ENCODE data around the gene AGAP2. TPM values are rescaled to one million over a fixed set of nuclear protein-coding genes. Genes with fewer than 3 reads are reported as not detected.

Gene AGAP2
- total RNA-seq, 1 donor, result 0.72 TPM

DNA sequence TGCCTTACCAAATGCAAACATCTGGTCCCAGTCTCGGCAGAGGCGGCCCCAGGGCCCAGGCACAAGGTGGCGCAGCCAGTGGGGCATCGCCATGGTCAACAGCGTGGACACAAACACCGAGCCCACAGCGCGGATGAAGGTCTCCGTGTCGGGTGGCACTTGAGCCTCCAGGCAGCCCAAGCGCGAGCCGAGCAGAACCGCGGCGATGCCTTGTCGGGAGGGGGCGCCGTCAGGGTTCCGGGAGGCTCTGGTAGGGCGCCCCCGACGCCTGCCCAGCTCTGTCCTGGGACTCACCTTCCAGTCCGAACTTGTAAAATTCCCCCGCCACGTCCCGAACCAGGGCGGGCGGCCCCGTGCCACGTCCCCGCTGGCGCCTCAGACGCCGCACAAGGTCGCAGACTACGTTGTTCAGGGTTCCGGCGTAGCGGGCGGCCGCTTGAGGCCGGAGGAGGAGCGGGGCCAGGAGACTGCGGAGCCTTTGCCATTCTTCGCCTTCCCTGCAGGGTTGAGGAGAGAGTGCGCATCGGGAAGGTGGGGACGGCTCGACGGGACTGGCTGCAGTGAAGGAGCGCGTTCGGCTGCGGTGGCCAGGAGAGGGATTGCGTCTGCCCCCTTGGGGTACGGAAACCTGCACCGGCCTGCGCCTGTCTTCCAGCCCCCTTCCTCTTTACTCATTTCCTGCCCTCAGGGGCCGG, 26.6 kb upstream of the AGAP2 start:
- H3K27me3 ChIP-seq (ENCODE audit: insufficient read depth, low read length), result peaks cover 46% of the 10 kb centered on the region
- peaks cover 22% of the 10 kb centered on the region for H3K4me1 ChIP-seq (ENCODE audit: insufficient read depth, low read length)
- DNase-seq (ENCODE audit: insufficient read length, low spot score, missing footprints), result peak; percentile 88
- H3K4me3 ChIP-seq (ENCODE audit: insufficient read depth, low read length), result peak overlapping the region; percentile 56
- peak overlapping the region; percentile 68 for H3K4me2 ChIP-seq (ENCODE audit: insufficient read depth, low read length)
- peak overlapping the region; percentile 29 for H2AFZ ChIP-seq (ENCODE audit: low read length)
- peaks cover 4% of the 10 kb centered on the region for H4K20me1 ChIP-seq (ENCODE audit: insufficient read depth, low read length)
- no peak overlapping the region for H3K27ac ChIP-seq (ENCODE audit: low read depth, low read length)
- H3K36me3 ChIP-seq (ENCODE audit: insufficient read depth, low read length), result peaks cover 18% of the 10 kb centered on the region
- no peaks in the 10 kb centered on the region for H3K79me2 ChIP-seq (ENCODE audit: insufficient read depth, low read length)
- no peaks in the 10 kb centered on the region for H3K9me3 ChIP-seq (ENCODE audit: low read depth, low read length)
- TF ChIP-seq, protein P1, sequence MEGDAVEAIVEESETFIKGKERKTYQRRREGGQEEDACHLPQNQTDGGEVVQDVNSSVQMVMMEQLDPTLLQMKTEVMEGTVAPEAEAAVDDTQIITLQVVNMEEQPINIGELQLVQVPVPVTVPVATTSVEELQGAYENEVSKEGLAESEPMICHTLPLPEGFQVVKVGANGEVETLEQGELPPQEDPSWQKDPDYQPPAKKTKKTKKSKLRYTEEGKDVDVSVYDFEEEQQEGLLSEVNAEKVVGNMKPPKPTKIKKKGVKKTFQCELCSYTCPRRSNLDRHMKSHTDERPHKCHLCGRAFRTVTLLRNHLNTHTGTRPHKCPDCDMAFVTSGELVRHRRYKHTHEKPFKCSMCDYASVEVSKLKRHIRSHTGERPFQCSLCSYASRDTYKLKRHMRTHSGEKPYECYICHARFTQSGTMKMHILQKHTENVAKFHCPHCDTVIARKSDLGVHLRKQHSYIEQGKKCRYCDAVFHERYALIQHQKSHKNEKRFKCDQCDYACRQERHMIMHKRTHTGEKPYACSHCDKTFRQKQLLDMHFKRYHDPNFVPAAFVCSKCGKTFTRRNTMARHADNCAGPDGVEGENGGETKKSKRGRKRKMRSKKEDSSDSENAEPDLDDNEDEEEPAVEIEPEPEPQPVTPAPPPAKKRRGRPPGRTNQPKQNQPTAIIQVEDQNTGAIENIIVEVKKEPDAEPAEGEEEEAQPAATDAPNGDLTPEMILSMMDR (IDR thresholded peaks at IDR 0.05; ENCODE audit: extremely low read depth, low read depth, low read length), result peak; percentile 14

GRCh38 chr12:57764662-57765002, 26.1 kb upstream of the AGAP2 start:
- H3K27ac ChIP-seq (ENCODE audit: low read depth, low read length), result no peak overlapping the region
- no peak overlapping the region for H2AFZ ChIP-seq (ENCODE audit: low read length)
- peak overlapping the region; percentile 68 for H3K4me2 ChIP-seq (ENCODE audit: insufficient read depth, low read length)
- peaks cover 46% of the 10 kb centered on the region for H3K27me3 ChIP-seq (ENCODE audit: insufficient read depth, low read length)
- peaks cover 4% of the 10 kb centered on the region for H4K20me1 ChIP-seq (ENCODE audit: insufficient read depth, low read length)
- TF ChIP-seq, protein P1 (IDR thresholded peaks at IDR 0.05; ENCODE audit: extremely low read depth, low read depth, low read length), result no peak
- H3K79me2 ChIP-seq (ENCODE audit: insufficient read depth, low read length), result no peaks in the 10 kb centered on the region
- no peak for DNase-seq (ENCODE audit: insufficient read length, low spot score, missing footprints)
- peak overlapping the region; percentile 56 for H3K4me3 ChIP-seq (ENCODE audit: insufficient read depth, low read length)
- peaks cover 22% of the 10 kb centered on the region for H3K4me1 ChIP-seq (ENCODE audit: insufficient read depth, low read length)
- H3K36me3 ChIP-seq (ENCODE audit: insufficient read depth, low read length), result peaks cover 13% of the 10 kb centered on the region
- H3K9me3 ChIP-seq (ENCODE audit: low read depth, low read length), result no peaks in the 10 kb centered on the region

GRCh38 chr12:57763881-57764661, 25.5 kb upstream of the AGAP2 start:
- Histone ChIP-seq H2AFZ (ENCODE audit: low read length) (no peak overlapping the region), H4K20me1 (ENCODE audit: insufficient read depth, low read length) (peaks cover 4% of the 10 kb centered on the region), H3K36me3 (ENCODE audit: insufficient read depth, low read length) (peaks cover 8% of the 10 kb centered on the region), H3K27me3 (ENCODE audit: insufficient read depth, low read length) (peaks cover 46% of the 10 kb centered on the region), H3K4me3 (ENCODE audit: insufficient read depth, low read length) (no peak overlapping the region), H3K27ac (ENCODE audit: low read depth, low read length) (no peak overlapping the region), H3K79me2 (ENCODE audit: insufficient read depth, low read length) (no peaks in the 10 kb centered on the region), H3K4me2 (ENCODE audit: insufficient read depth, low read length) (no peak overlapping the region), H3K4me1 (ENCODE audit: insufficient read depth, low read length) (peaks cover 22% of the 10 kb centered on the region), H3K9me3 (ENCODE audit: low read depth, low read length) (no peaks in the 10 kb centered on the region)
- DNase-seq (ENCODE audit: insufficient read length, low spot score, missing footprints), result no peak
- TF ChIP-seq, protein P1 (IDR thresholded peaks at IDR 0.05; ENCODE audit: extremely low read depth, low read depth, low read length), result no peak

- peaks cover 57% of the 10 kb centered on the region for H3K27me3 ChIP-seq (ENCODE audit: insufficient read depth, low read length)
- H3K9me3 ChIP-seq (ENCODE audit: low read depth, low read length), result no peaks in the 10 kb centered on the region
- H3K4me3 ChIP-seq (ENCODE audit: insufficient read depth, low read length), result no peak overlapping the region
- H3K79me2 ChIP-seq (ENCODE audit: insufficient read depth, low read length), result no peaks in the 10 kb centered on the region
- H4K20me1 ChIP-seq (ENCODE audit: insufficient read depth, low read length), result peaks cover 4% of the 10 kb centered on the region
- DNase-seq (ENCODE audit: insufficient read length, low spot score, missing footprints), result no peak
- TF ChIP-seq, protein P1 (IDR thresholded peaks at IDR 0.05; ENCODE audit: extremely low read depth, low read depth, low read length), result no peak
- H3K36me3 ChIP-seq (ENCODE audit: insufficient read depth, low read length), result no peaks in the 10 kb centered on the region
- H3K4me1 ChIP-seq (ENCODE audit: insufficient read depth, low read length), result peaks cover 21% of the 10 kb centered on the region
- no peak overlapping the region for H2AFZ ChIP-seq (ENCODE audit: low read length)
- no peak overlapping the region for H3K4me2 ChIP-seq (ENCODE audit: insufficient read depth, low read length)
- H3K27ac ChIP-seq (ENCODE audit: low read depth, low read length), result no peak overlapping the region
Measured at GRCh38 chr12:57762463-57762862, 23.9 kb upstream of the AGAP2 start.
